HCT116 (cell line): ENCODE measurements around the gene ISG20. TPM values are rescaled to one million over a fixed set of nuclear protein-coding genes. Genes with fewer than 3 reads are reported as not detected.

Source experiments
- ATAC-seq: fragments of 200-7000 bp; cut with Tn5 transposase; 2 replicates; pipeline ENCODE4 v1.9.1; 2020; ENCODE audit warnings: mild to moderate bottlenecking, moderate library complexity
- BruUV-seq: library from RNA; stranded (reverse); fragments of 400-500 nt; replicated peaks from 2 replicates; lab custom pipeline; 2021; lab: Mats Ljungman, UMichigan
- CTCF ChIA-PET: fragments of 300-600 bp; sonication (Branson Sonifier 250); formaldehyde crosslinking; loops from one replicate; lab custom pipeline; 2021; ENCODE audit warnings: antibody characterized with exemption; lab: Charles Lee
- POLR2A ChIA-PET: fragments of 300-600, 350-600 bp; sonication (Branson Sonifier 250); formaldehyde crosslinking; loops from one replicate; lab custom pipeline; 2021; ENCODE audit warnings: antibody characterized with exemption; lab: Charles Lee
- RAD21 ChIA-PET, 2 experiments: fragments of 300-600 bp; sonication (Branson Sonifier 250); formaldehyde crosslinking; loops; one replicate each; lab custom pipeline; 2023; ENCODE audit warnings: low total read pairs in 2 of 2; ENCODE audit not compliant: uncharacterized antibody in 2 of 2, unreplicated experiment in 2 of 2, low non-redundant PET in 1 of 2; lab: Charles Lee
- DNase-seq: peaks from one replicate; pipeline ENCODE4 v3.0.0-alpha.2; 2010; ENCODE audit warnings: low read depth, low spot score
- H2AFZ ChIP-seq: fragments of 200-600 bp; shearing (Covaris generic), sonication (generic); 2 replicates; pipeline ENCODE4 v1.6.1; 2017; ENCODE audit warnings: low read depth, mixed run types, mixed read lengths, antibody characterized with exemption, low read length; ENCODE audit not compliant: poor library complexity, severe bottlenecking
- H3K27ac ChIP-seq: 2 replicates; pipeline ENCODE4 v1.5.1; 2012; ENCODE audit warnings: low read depth, low read length
- H3K27me3 ChIP-seq: fragments of 200-600 bp; sonication (generic); 2 replicates; pipeline ENCODE4 v1.6.1; 2016; ENCODE audit warnings: mixed run types, low read length, mixed read lengths; ENCODE audit not compliant: insufficient read depth
- H3K36me3 ChIP-seq, 2 experiments: fragments of 200-500 bp in 1 of 2; fragments of 200-600 bp in 1 of 2; sonication (Bioruptor generic) in 1 of 2; sonication (generic) in 1 of 2; 2 replicates each; pipeline versions ENCODE4 v1.5.1 to v1.6.1; 2014 to 2016; ENCODE audit warnings: low read length in 2 of 2, inconsistent platforms in 1 of 2, mixed read lengths in 1 of 2, mixed run types in 1 of 2; ENCODE audit not compliant: insufficient read depth in 2 of 2, control insufficient read depth in 1 of 2
- H3K4me1 ChIP-seq, 2 experiments: fragments of 200-600 bp in 1 of 2; sonication (generic) in 1 of 2; 2 replicates each; pipeline versions ENCODE4 v1.5.1 to v1.6.1; 2012 to 2017; ENCODE audit warnings: low read length in 2 of 2, inconsistent platforms in 1 of 2, mild to moderate bottlenecking in 1 of 2, mixed read lengths in 1 of 2, mixed run types in 1 of 2, moderate library complexity in 1 of 2; ENCODE audit not compliant: insufficient read depth in 2 of 2, control insufficient read depth in 1 of 2
- H3K4me2 ChIP-seq: fragments of 200-600 bp; sonication (generic); 2 replicates; pipeline ENCODE4 v1.6.1; 2017; ENCODE audit warnings: mixed run types, low read length, mixed read lengths
- H3K4me3 ChIP-seq, 2 experiments: fragments of 200-600 bp in 1 of 2; sonication (generic) in 1 of 2; replicated peaks in 1 of 2; 2 replicates each; pipeline ENCODE4 v1.5.1; 2011 to 2016; ENCODE audit warnings: low read length in 2 of 2, control low read depth in 1 of 2, low read depth in 1 of 2, mild to moderate bottlenecking in 1 of 2, mixed read lengths in 1 of 2, mixed run types in 1 of 2
- H3K79me2 ChIP-seq: fragments of 200-600 bp; sonication (generic); 2 replicates; pipeline ENCODE4 v1.6.1; 2017; ENCODE audit warnings: mild to moderate bottlenecking, mixed run types, low read length, moderate library complexity, mixed read lengths; ENCODE audit not compliant: insufficient read depth
- H3K9ac ChIP-seq: fragments of 200-600 bp; sonication (generic); 2 replicates; pipeline ENCODE4 v1.6.1; 2016; ENCODE audit warnings: low read length, mixed read lengths
- H3K9me2 ChIP-seq: fragments of 200-600 bp; sonication (generic), shearing (Covaris generic); 2 replicates; pipeline ENCODE4 v1.6.1; 2017; ENCODE audit warnings: mixed run types, mild to moderate bottlenecking, moderate library complexity; ENCODE audit not compliant: insufficient read depth
- H3K9me3 ChIP-seq, 2 experiments: fragments of 200-500 bp in 1 of 2; fragments of 200-600 bp in 1 of 2; sonication (Bioruptor generic) in 1 of 2; sonication (generic) in 1 of 2; 2 replicates each; pipeline ENCODE4 v1.6.1; 2014 to 2017; ENCODE audit warnings: low read length in 2 of 2, mixed read lengths in 2 of 2, inconsistent platforms in 1 of 2, low read depth in 1 of 2, mild to moderate bottlenecking in 1 of 2, mixed run types in 1 of 2, moderate library complexity in 1 of 2; ENCODE audit not compliant: control insufficient read depth in 1 of 2, insufficient read depth in 1 of 2
- H4K20me1 ChIP-seq: fragments of 200-600 bp; sonication (generic), shearing (Covaris generic); 2 replicates; pipeline ENCODE4 v1.6.1; 2017; ENCODE audit warnings: mixed run types, mild to moderate bottlenecking, moderate library complexity; ENCODE audit not compliant: insufficient read depth
- ATF3 ChIP-seq: IDR thresholded peaks from 2 replicates; pipeline ENCODE4 v1.6.1; 2012
- CBX3 ChIP-seq: IDR thresholded peaks from 2 replicates; pipeline ENCODE4 v1.6.1; 2012; ENCODE audit warnings: low read depth
- CEBPB ChIP-seq: IDR thresholded peaks from 2 replicates; pipeline ENCODE4 v1.6.1; 2012; ENCODE audit warnings: low read depth
- EGR1 ChIP-seq: IDR thresholded peaks from 2 replicates; pipeline ENCODE4 v1.6.1; 2012; ENCODE audit warnings: low read depth
- ELF1 ChIP-seq: IDR thresholded peaks from 2 replicates; pipeline ENCODE4 v1.6.1; 2012; ENCODE audit warnings: low read depth, borderline replicate concordance
- EZH2phosphoT487 ChIP-seq: fragments of 200-600 bp; IDR thresholded peaks from 2 replicates; pipeline ENCODE4 v1.6.1; 2018; ENCODE audit warnings: antibody characterized with exemption, borderline replicate concordance
- FOSL1 ChIP-seq: IDR thresholded peaks from 2 replicates; pipeline ENCODE4 v1.6.1; 2012; ENCODE audit warnings: low read depth
- JUND ChIP-seq: IDR thresholded peaks from 2 replicates; pipeline ENCODE4 v1.6.1; 2012
- POLR2AphosphoS5 ChIP-seq: IDR thresholded peaks from 2 replicates; pipeline ENCODE4 v1.6.1; 2011; ENCODE audit warnings: mild to moderate bottlenecking, low read depth, low read length, moderate library complexity
- REST ChIP-seq: IDR thresholded peaks from 2 replicates; pipeline ENCODE4 v1.6.1; 2012; ENCODE audit warnings: low read depth
- SP1 ChIP-seq: IDR thresholded peaks from 2 replicates; pipeline ENCODE4 v1.6.1; 2012; ENCODE audit warnings: low read depth
- SRF ChIP-seq: IDR thresholded peaks from 2 replicates; pipeline ENCODE4 v1.6.1; 2012; ENCODE audit warnings: low read depth
- YY1 ChIP-seq: IDR thresholded peaks from 2 replicates; pipeline ENCODE4 v1.6.1; 2011; ENCODE audit warnings: low read length, low read depth, moderate library complexity, mild to moderate bottlenecking; ENCODE audit not compliant: insufficient replicate concordance; ENCODE audit errors: extremely low read depth
- ZFX ChIP-seq: fragments of 450-650 bp; IDR thresholded peaks from 2 replicates; pipeline ENCODE4 v1.6.1; 2017
- intact Hi-C: fragments of 100-400 bp; cut with micrococcal nuclease; formaldehyde crosslinking; loops from 2 replicates; pipeline ENCODE4 v1.10.0; 2022
- total RNA-seq: library from RNA; stranded (reverse); gene quantifications from one replicate; pipeline ENCODE4 v1.2.1, GENCODE V29; 2021; ENCODE audit not compliant: unreplicated experiment
- TF ChIP-seq, protein P1 (sequence below), 3 experiments: fragments of 200-600 bp in 1 of 3; sonication (generic) in 1 of 3; IDR thresholded peaks in 2 of 3; conservative IDR thresholded peaks in 1 of 3; 2 replicates each; pipeline ENCODE4 v1.5.1; 2012 to 2017; ENCODE audit warnings: low read depth in 2 of 3, low read length in 2 of 3, antibody characterized with exemption in 1 of 3, borderline replicate concordance in 1 of 3, control low read depth in 1 of 3, mild to moderate bottlenecking in 1 of 3, mixed read lengths in 1 of 3, mixed run types in 1 of 3, moderate library complexity in 1 of 3; ENCODE audit not compliant: insufficient read depth in 1 of 3

ISG20 gene
- total RNA-seq, 1 experiment from 2014 or later: 11.0 TPM

DNA sequence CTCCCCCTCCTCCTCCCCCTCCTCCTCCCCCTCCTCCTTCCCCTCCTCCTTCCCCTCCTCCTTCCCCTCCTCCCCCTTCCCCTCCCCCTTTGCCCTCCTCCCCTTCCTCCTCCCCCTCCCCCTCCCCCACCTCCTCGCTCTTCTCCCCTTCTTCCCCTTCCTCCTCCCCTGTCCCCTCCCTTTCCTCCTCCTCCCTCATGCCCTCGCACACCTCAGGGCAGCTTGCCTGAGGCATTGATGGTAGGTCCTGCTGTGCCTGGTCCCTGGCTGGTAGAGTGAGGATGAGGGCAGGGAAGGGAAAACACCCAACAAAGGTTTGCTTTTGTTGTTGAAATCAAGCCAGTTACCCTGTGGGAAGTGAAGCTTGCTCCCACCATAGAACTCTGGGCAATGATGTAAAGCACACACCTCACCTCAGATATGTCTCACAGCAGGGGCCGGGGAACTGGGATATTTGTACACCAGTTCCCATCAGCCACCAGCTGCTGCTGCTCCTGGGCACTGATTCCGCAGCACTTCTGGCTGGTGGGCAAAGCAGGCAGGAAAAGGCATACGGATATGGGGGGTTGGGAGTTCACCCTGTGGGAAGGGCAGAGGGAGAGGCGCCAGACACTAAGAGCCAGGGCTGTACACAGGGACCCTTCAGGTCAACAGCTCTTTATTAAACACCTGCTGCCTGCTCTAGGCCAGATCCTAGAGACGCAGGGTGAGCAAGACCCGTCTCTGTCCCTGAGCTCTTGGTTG, 13.8 kb downstream of the ISG20 start:
- Histone ChIP-seq H3K4me2 (no peak overlapping the region), H3K27ac (no peak overlapping the region), H3K4me3 (no peak overlapping the region), H3K9me3 (no peaks in the 10 kb centered on the region), H2AFZ (no peak overlapping the region), H3K36me3 (no peaks in the 10 kb centered on the region), H3K9ac (no peak overlapping the region), H3K27me3 (no peaks in the 10 kb centered on the region), H3K79me2 (no peaks in the 10 kb centered on the region), H3K4me1 (peaks cover 22% of the 10 kb centered on the region in 2 experiments), H4K20me1 (no peaks in the 10 kb centered on the region), H3K9me2 (no peaks in the 10 kb centered on the region)
- DNase-seq (no peak), ATAC-seq (no peak)
- ChIA-PET RAD21 (no interaction called here), POLR2A (no interaction called here), CTCF (no interaction called here)
- BruUV-seq: no TSS peak
- intact Hi-C loops: no loop called here
- TF ChIP-seq CBX3 (no peak), CEBPB (no peak), YY1 (no peak), EZH2phosphoT487 (no peak), REST (no peak), ZFX (no peak), EGR1 (no peak), ATF3 (no peak), POLR2AphosphoS5 (no peak), ELF1 (no peak), SP1 (no peak), SRF (no peak), FOSL1 (no peak), JUND (no peak)
- TF ChIP-seq, protein P1, sequence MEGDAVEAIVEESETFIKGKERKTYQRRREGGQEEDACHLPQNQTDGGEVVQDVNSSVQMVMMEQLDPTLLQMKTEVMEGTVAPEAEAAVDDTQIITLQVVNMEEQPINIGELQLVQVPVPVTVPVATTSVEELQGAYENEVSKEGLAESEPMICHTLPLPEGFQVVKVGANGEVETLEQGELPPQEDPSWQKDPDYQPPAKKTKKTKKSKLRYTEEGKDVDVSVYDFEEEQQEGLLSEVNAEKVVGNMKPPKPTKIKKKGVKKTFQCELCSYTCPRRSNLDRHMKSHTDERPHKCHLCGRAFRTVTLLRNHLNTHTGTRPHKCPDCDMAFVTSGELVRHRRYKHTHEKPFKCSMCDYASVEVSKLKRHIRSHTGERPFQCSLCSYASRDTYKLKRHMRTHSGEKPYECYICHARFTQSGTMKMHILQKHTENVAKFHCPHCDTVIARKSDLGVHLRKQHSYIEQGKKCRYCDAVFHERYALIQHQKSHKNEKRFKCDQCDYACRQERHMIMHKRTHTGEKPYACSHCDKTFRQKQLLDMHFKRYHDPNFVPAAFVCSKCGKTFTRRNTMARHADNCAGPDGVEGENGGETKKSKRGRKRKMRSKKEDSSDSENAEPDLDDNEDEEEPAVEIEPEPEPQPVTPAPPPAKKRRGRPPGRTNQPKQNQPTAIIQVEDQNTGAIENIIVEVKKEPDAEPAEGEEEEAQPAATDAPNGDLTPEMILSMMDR (IDR thresholded peaks at IDR 0.05 in 2 of 3, conservative IDR thresholded peaks at IDR 0.05 in 1 of 3; ENCODE audit: borderline replicate concordance in 1 of 3, insufficient read depth in 1 of 3, low read depth in 2 of 3, low read length in 2 of 3): no peak
